Caco-2 (cell line): ENCODE data around the gene HES7. TPM values are rescaled to one million over a fixed set of nuclear protein-coding genes. Genes with fewer than 3 reads are reported as not detected.

ENCODE experiments used
- BruUV-seq: library from RNA; stranded (reverse); fragments of 400-500 nt; replicated peaks from 2 replicates; lab custom pipeline; 2021; lab: Mats Ljungman, UMichigan
- CTCF ChIA-PET: fragments of 300-600 bp; sonication (Branson Sonifier 250); formaldehyde crosslinking; loops from one replicate; lab custom pipeline; 2022; ENCODE audit warnings: antibody characterized with exemption; lab: Charles Lee
- POLR2A ChIA-PET: fragments of 300-600 bp; sonication (Branson Sonifier 250); formaldehyde crosslinking; loops from one replicate; lab custom pipeline; 2022; ENCODE audit warnings: antibody characterized with exemption; lab: Charles Lee
- DNase-seq, 2 experiments: peaks; one replicate each; pipeline versions ENCODE4 v3.0.0 to v3.0.0-alpha.2; 2020 to 2022
- H3K27me3 ChIP-seq: replicated peaks from 2 replicates; pipeline ENCODE4 v1.6.0; 2011; ENCODE audit warnings: low read length; ENCODE audit not compliant: control insufficient read depth, insufficient read depth
- H3K36me3 ChIP-seq: 2 replicates; pipeline ENCODE4 v1.5.1; 2011; ENCODE audit warnings: low read length; ENCODE audit not compliant: control insufficient read depth, insufficient read depth
- H3K4me1 ChIP-seq: fragments of 250-450 bp; sonication (Bioruptor Pico); 2 replicates; pipeline ENCODE4 v1.5.1; 2020; ENCODE audit warnings: mild to moderate bottlenecking
- H3K4me3 ChIP-seq: 2 replicates; pipeline ENCODE4 v1.5.1; 2011; ENCODE audit warnings: low read depth, mild to moderate bottlenecking, control low read depth, low read length
- H3K9me3 ChIP-seq: fragments of 250-450 bp; sonication (Bioruptor Pico); 2 replicates; pipeline ENCODE4 v1.5.1; 2020; ENCODE audit warnings: mild to moderate bottlenecking, moderate library complexity
- H3K27ac Mint-ChIP-seq: one replicate; pipeline ENCODE4 v1.8.0; 2022; ENCODE audit warnings: mixed read lengths; ENCODE audit not compliant: unreplicated experiment
- H3K27me3 Mint-ChIP-seq: one replicate; pipeline ENCODE4 v1.8.0; 2022; ENCODE audit warnings: mixed read lengths; ENCODE audit not compliant: insufficient read depth, unreplicated experiment
- H3K36me3 Mint-ChIP-seq: one replicate; pipeline ENCODE4 v1.8.0; 2022; ENCODE audit warnings: mild to moderate bottlenecking, mixed read lengths; ENCODE audit not compliant: insufficient read depth, unreplicated experiment
- H3K4me1 Mint-ChIP-seq: one replicate; pipeline ENCODE4 v1.8.0; 2022; ENCODE audit warnings: low read depth, mixed read lengths; ENCODE audit not compliant: unreplicated experiment
- H3K4me3 Mint-ChIP-seq: one replicate; pipeline ENCODE4 v1.8.0; 2022; ENCODE audit warnings: mild to moderate bottlenecking, moderate library complexity, mixed read lengths; ENCODE audit not compliant: unreplicated experiment
- H3K9me3 Mint-ChIP-seq: one replicate; pipeline ENCODE4 v1.8.0; 2022; ENCODE audit warnings: mixed read lengths; ENCODE audit not compliant: unreplicated experiment
- intact Hi-C: fragments of 100-400 bp; cut with micrococcal nuclease; formaldehyde crosslinking; loops from one replicate; pipeline ENCODE4 v1.10.0; 2022; ENCODE audit not compliant: unreplicated experiment
- total RNA-seq: library from RNA; stranded (reverse); gene quantifications from 2 replicates; pipeline ENCODE4 v1.2.3, GENCODE V29; 2022
- TF ChIP-seq, protein P1 (sequence below), 2 experiments: fragments of 200-600 bp in 1 of 2; IDR thresholded peaks; 1 replicate in 1 of 2; 2 replicates in 1 of 2; pipeline versions ENCODE4 v1.5.1 to v1.8.0; 2011 to 2022; ENCODE audit warnings: antibody characterized with exemption in 1 of 2, control low read depth in 1 of 2, inconsistent platforms in 1 of 2, low read depth in 1 of 2, low read length in 1 of 2, mild to moderate bottlenecking in 1 of 2, moderate library complexity in 1 of 2; ENCODE audit not compliant: insufficient read depth in 1 of 2, severe bottlenecking in 1 of 2, unreplicated experiment in 1 of 2

The HES7 gene
- total RNA-seq, 1 experiment from 2014 or later: not detected

DNA sequence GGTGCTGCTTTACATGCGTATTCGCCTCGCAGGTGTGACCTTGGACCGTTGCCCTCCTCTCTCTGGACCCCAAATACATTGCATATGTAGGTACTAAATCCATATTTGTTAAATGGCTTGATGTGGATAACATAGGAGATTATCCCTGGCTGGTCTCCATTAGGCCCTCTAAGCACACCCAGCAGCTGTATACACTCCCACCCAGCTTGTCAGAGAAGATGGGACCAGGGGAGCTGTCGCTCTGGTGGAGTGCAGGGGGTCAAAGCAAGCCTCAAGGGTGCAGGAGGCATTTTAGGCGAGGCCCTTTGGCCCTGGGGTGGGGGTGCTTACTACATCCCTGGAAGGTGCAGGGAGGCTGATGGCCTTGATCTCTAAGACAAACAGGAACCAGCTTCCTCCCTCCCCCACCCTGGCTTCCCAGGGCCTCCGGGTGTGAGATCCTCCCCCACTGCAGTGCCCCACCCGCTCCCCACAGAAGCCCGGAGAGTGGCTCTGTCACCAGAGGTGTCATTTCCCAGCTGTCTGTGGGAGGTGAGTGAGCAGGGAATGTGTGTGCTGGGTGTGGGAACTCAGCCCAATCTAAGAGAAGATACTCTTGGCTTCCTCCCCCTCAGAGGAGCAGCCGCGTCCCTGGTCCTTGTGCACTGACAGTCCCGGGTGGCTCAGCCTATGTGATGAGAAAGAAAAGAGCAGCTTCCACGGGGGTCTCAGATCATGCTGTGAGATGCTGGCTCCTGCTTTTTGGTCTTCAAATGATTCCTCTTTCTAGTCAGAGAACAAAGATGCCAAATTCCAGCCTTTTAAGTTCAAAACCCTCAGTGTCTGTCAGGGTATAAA lies 40.3 kb upstream of the HES7 start:
- peak overlapping the region; percentile 83 for H3K4me3 Mint-ChIP-seq
- DNase-seq: no peak
- no peaks in the 10 kb centered on the region for H3K27me3 Mint-ChIP-seq
- TF ChIP-seq, protein P1, sequence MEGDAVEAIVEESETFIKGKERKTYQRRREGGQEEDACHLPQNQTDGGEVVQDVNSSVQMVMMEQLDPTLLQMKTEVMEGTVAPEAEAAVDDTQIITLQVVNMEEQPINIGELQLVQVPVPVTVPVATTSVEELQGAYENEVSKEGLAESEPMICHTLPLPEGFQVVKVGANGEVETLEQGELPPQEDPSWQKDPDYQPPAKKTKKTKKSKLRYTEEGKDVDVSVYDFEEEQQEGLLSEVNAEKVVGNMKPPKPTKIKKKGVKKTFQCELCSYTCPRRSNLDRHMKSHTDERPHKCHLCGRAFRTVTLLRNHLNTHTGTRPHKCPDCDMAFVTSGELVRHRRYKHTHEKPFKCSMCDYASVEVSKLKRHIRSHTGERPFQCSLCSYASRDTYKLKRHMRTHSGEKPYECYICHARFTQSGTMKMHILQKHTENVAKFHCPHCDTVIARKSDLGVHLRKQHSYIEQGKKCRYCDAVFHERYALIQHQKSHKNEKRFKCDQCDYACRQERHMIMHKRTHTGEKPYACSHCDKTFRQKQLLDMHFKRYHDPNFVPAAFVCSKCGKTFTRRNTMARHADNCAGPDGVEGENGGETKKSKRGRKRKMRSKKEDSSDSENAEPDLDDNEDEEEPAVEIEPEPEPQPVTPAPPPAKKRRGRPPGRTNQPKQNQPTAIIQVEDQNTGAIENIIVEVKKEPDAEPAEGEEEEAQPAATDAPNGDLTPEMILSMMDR (IDR thresholded peaks at IDR 0.05; ENCODE audit: insufficient read depth in 1 of 2, low read depth in 1 of 2, low read length in 1 of 2, severe bottlenecking in 1 of 2, unreplicated experiment in 1 of 2): no peak
- POLR2A ChIA-PET: interaction anchor here (1.7 kb wide), 1 partner anchor 9 kb away, joined by 14 read pairs; no protein-coding TSS in a partner anchor
- peaks cover 9% of the 10 kb centered on the region; the same call in 1 of the 2 replicates for H3K4me1 ChIP-seq
- H3K36me3 ChIP-seq: no peaks in the 10 kb centered on the region
- H3K4me3 ChIP-seq: no peak overlapping the region
- intact Hi-C loops: no loop called here
- CTCF ChIA-PET: no interaction called here
- H3K9me3 Mint-ChIP-seq: no peaks in the 10 kb centered on the region
- H3K36me3 Mint-ChIP-seq: peaks cover 24% of the 10 kb centered on the region
- H3K4me1 Mint-ChIP-seq: peaks cover 5% of the 10 kb centered on the region
- H3K27me3 ChIP-seq: no peaks in the 10 kb centered on the region
- no peaks in the 10 kb centered on the region for H3K9me3 ChIP-seq
- no peak overlapping the region for H3K27ac Mint-ChIP-seq
- no TSS peak for BruUV-seq

DNA sequence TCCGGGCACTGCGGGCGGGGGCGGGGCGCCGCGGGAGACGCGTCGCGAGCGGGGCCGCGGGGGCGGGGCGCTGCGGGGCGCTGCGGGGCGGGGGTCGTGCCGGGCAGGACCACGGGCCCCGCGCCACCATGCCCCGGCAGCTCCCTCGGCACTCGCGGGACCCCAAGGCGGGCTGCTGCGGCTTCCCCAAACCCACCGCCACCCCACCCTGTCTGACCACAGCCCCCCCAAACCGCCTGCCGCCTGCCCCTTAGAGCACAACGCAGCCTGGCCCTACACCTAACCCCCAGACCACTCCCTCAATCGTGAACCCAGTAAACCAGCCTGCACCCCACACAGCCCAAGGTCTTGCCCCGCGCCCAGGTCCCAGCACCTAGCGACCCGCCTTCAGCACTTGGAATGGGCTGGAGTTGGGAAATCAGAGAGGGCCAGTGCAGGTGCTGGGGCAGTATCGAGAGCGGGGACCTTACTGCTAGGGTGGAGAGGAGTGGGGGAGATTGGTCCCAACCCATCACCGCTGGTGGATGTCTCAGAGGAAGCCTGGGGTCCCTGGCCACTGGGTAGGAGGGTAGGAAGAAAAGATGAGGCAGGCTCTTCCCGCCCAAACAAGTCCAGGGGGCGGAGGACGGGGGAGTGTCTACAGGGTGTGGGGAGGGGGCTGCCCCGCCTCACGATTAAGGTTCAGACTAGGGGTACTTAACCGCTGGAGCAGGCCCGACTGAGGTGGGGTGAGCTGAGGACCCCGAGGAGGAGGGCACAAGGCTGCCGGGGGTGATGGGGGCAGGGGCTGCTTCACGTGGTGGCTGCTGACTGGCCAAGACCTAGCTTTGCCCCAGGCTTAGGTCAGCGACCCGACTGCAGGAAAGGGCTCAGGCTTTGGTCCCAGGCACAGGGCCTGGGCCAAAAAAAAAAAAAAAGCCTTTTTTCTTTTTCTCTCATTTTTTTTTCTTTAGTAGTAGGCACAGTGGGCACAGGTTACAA lies 39.4 kb upstream of the HES7 start:
- POLR2A ChIA-PET: interaction anchor here (1.7 kb wide), 1 partner anchor 10 kb away, joined by 14 read pairs; no protein-coding TSS in a partner anchor
- CTCF ChIA-PET: no interaction called here
- Histone ChIP-seq H3K27me3 (no peaks in the 10 kb centered on the region), H3K4me1 (peaks cover 9% of the 10 kb centered on the region; the same call in 1 of the 2 replicates), H3K9me3 (no peaks in the 10 kb centered on the region), H3K4me3 (peak overlapping the region; percentile 81), H3K36me3 (no peaks in the 10 kb centered on the region)
- Mint-ChIP-seq H3K9me3 (no peaks in the 10 kb centered on the region), H3K36me3 (peaks cover 29% of the 10 kb centered on the region), H3K27me3 (no peaks in the 10 kb centered on the region), H3K4me3 (peak overlapping the region; percentile 83), H3K27ac (peak overlapping the region; percentile 93), H3K4me1 (peaks cover 5% of the 10 kb centered on the region)
- intact Hi-C loops: no loop called here
- no TSS peak for BruUV-seq
- TF ChIP-seq, protein P1 (IDR thresholded peaks at IDR 0.05; ENCODE audit: insufficient read depth in 1 of 2, low read depth in 1 of 2, low read length in 1 of 2, severe bottlenecking in 1 of 2, unreplicated experiment in 1 of 2): no peak
- DNase-seq: no peak
